Measurements from ENCODE around the gene MBNL3.

MBNL3 gene

GRCh38 chrX:132412208-132412607, 76.6 kb downstream of the MBNL3 start:
- no peak for DNase-seq (ENCODE audit: low read depth in 2 of 2)
- no peak overlapping the region for H3K4me3 ChIP-seq (replicated peaks in 1 of 2; ENCODE audit: low read depth in 2 of 2, low read length in 2 of 2)
- no peak for TF ChIP-seq CTCF (IDR thresholded peaks at IDR 0.05; ENCODE audit: low read depth, low read length)

- no peak for DNase-seq (ENCODE audit: low read depth in 2 of 2)
- TF ChIP-seq CTCF (IDR thresholded peaks at IDR 0.05; ENCODE audit: low read depth, low read length): no peak
- no peak overlapping the region for H3K4me3 ChIP-seq (replicated peaks in 1 of 2; ENCODE audit: low read depth in 2 of 2, low read length in 2 of 2)
These were observed 77.4 kb downstream of the MBNL3 start for GRCh38 chrX:132411310-132411977.

GRCh38 chrX:132409780-132410556, 78.9 kb downstream of the MBNL3 start:
- no peak for TF ChIP-seq CTCF (IDR thresholded peaks at IDR 0.05; ENCODE audit: low read depth, low read length)
- no peak overlapping the region for H3K4me3 ChIP-seq (replicated peaks in 1 of 2; ENCODE audit: low read depth in 2 of 2, low read length in 2 of 2)
- DNase-seq (ENCODE audit: low read depth in 2 of 2): no peak

- no peak overlapping the region for H3K4me3 ChIP-seq (replicated peaks in 1 of 2; ENCODE audit: low read depth in 2 of 2, low read length in 2 of 2)
- TF ChIP-seq CTCF (IDR thresholded peaks at IDR 0.05; ENCODE audit: low read depth, low read length): no peak
- no peak for DNase-seq (ENCODE audit: low read depth in 2 of 2)
These were observed 81.1 kb downstream of the MBNL3 start for GRCh38 chrX:132407691-132408090.

- TF ChIP-seq CTCF (IDR thresholded peaks at IDR 0.05; ENCODE audit: low read depth, low read length): no peak
- H3K4me3 ChIP-seq (replicated peaks in 1 of 2; ENCODE audit: low read depth in 2 of 2, low read length in 2 of 2): no peak overlapping the region
- no peak for DNase-seq (ENCODE audit: low read depth in 2 of 2)
These were observed 82.7 kb downstream of the MBNL3 start for GRCh38 chrX:132406106-132406505.

GRCh38 chrX:132404266-132404665, 84.6 kb downstream of the MBNL3 start:
- H3K4me3 ChIP-seq (replicated peaks in 1 of 2; ENCODE audit: low read depth in 2 of 2, low read length in 2 of 2): no peak overlapping the region
- DNase-seq (ENCODE audit: low read depth in 2 of 2): no peak
- no peak for TF ChIP-seq CTCF (IDR thresholded peaks at IDR 0.05; ENCODE audit: low read depth, low read length)
